Testis (tissue), 3 donors: ENCODE measurements around the gene CYTH2. TPM values are rescaled to one million over a fixed set of nuclear protein-coding genes. Genes with fewer than 3 reads are reported as not detected.

Source experiments
- DNase-seq: peaks from one replicate; pipeline ENCODE4 v3.0.0-alpha.2; 2019
- H3K27ac ChIP-seq, 2 donors: fragments of 200-600 bp; sonication (generic); one replicate each; pipeline ENCODE4 v1.5.1; 2019
- H3K27me3 ChIP-seq: fragments of 200-600 bp; sonication (generic); one replicate; pipeline ENCODE4 v1.5.1; 2019
- H3K36me3 ChIP-seq: fragments of 200-600 bp; sonication (generic); one replicate; pipeline ENCODE4 v1.5.1; 2017; ENCODE audit warnings: low read depth; ENCODE audit errors: missing control alignments
- H3K4me1 ChIP-seq: fragments of 200-600 bp; sonication (generic); one replicate; pipeline ENCODE4 v1.5.1; 2019
- H3K4me3 ChIP-seq, 2 donors: fragments of 200-600 bp; sonication (generic); one replicate each; pipeline ENCODE4 v1.5.1; 2017 to 2019
- H3K9me3 ChIP-seq: fragments of 200-600 bp; sonication (generic); one replicate; pipeline ENCODE4 v1.5.1; 2017
- CTCF ChIP-seq, 3 experiments: fragments of 450-650 bp in 2 of 3; fragments of 200-600 bp in 1 of 3; sonication (generic) in 1 of 3; IDR thresholded peaks; one replicate each; pipeline ENCODE4 v1.5.1; 2016 to 2019; ENCODE audit warnings: antibody characterized with exemption in 3 of 3, mild to moderate bottlenecking in 2 of 3, moderate library complexity in 1 of 3
- POLR2A ChIP-seq: fragments of 450-650 bp; IDR thresholded peaks from one replicate; pipeline ENCODE4 v1.6.1; 2017; ENCODE audit warnings: antibody characterized with exemption, mild to moderate bottlenecking, moderate library complexity
- WGBS, 2 donors: methylation state at CpG; one replicate each; pipeline ENCODE4 v1.1.5; 2018; 5-methylcytosine and 5-hydroxymethylcytosine counted together
- intact Hi-C: fragments of 100-400 bp; cut with DNase I; formaldehyde crosslinking; loops from one replicate; pipeline ENCODE4 v1.15.1; 2023; ENCODE audit warnings: low total_unique reads
- polyA plus RNA-seq: library from polyadenylated mRNA; stranded (reverse); fragments of 350-450 nt; fragmentation: Illumina TruSeq; extraction: RNeasy Lipid Tissue Mini Kit (QIAGEN cat#74804); gene quantifications from one replicate; pipeline ENCODE4 v1.2.3, GENCODE V29; 2014; ENCODE audit warnings: low read depth, low replicate concordance; ENCODE audit not compliant: insufficient read depth
- total RNA-seq, 2 donors: library from RNA; depleted of rRNA; stranded (reverse); fragments of >200 nt; gene quantifications; one replicate each; pipeline ENCODE4 v1.2.3, GENCODE V29; 2016

CYTH2 gene
- total and polyA plus RNA-seq, 3 donors from 2014 or later: 92.7 to 132 (median 123) TPM

- TF ChIP-seq POLR2A (no peak), CTCF (IDR thresholded peaks at IDR 0.05) (no peak)
- no peak within 1 kb of the TSS for H3K4me3 ChIP-seq
- H3K27ac ChIP-seq: no peak within 1 kb of the TSS
- H3K9me3 ChIP-seq: no peaks in the 10 kb centered on the region
- intact Hi-C loops: no loop called here
- H3K27me3 ChIP-seq: no peaks in the 10 kb centered on the region
- no peaks in the 10 kb centered on the region for H3K4me1 ChIP-seq
- no peaks in the 10 kb centered on the region for H3K36me3 ChIP-seq
- 77 to 83% methylated on average over 15 to 16 of the region's 16 CpGs for WGBS, 2 donors
- no peak for DNase-seq
Observed at GRCh38 chr19:48455171-48455907, 13.8 kb upstream of the CYTH2 start, which contains the start of gene KCNJ14. KCNJ14 (plus strand) TSS chr19:48455574; CDS start chr19:48461725, 6,151 bp downstream.

GRCh38 chr19:48455908-48456562, 13.1 kb upstream of the CYTH2 start:
- no peak overlapping the region for H3K27ac ChIP-seq
- WGBS, 2 donors: 85 to 100% methylated on average over 3 to 11 of the region's 11 CpGs
- no peak for DNase-seq
- no peaks in the 10 kb centered on the region for H3K4me1 ChIP-seq
- H3K36me3 ChIP-seq: no peaks in the 10 kb centered on the region
- no peaks in the 10 kb centered on the region for H3K9me3 ChIP-seq
- H3K4me3 ChIP-seq: no peak overlapping the region
- intact Hi-C loops: no loop called here
- TF ChIP-seq POLR2A (no peak), CTCF (IDR thresholded peaks at IDR 0.05) (no peak)
- no peaks in the 10 kb centered on the region for H3K27me3 ChIP-seq

GRCh38 chr19:48456864-48457263, 12.3 kb upstream of the CYTH2 start:
- 92 to 94% methylated on average over 4 of the region's 4 CpGs for WGBS, 2 donors
- Histone ChIP-seq H3K36me3 (no peaks in the 10 kb centered on the region), H3K9me3 (no peaks in the 10 kb centered on the region), H3K27me3 (no peaks in the 10 kb centered on the region), H3K4me3 (no peak overlapping the region), H3K27ac (no peak overlapping the region), H3K4me1 (no peaks in the 10 kb centered on the region)
- TF ChIP-seq CTCF (IDR thresholded peaks at IDR 0.05) (no peak), POLR2A (no peak)
- intact Hi-C loops: no loop called here
- DNase-seq: no peak

GRCh38 chr19:48458016-48458415, 11.2 kb upstream of the CYTH2 start:
- H3K4me1 ChIP-seq: no peaks in the 10 kb centered on the region
- no peak for DNase-seq
- 85 to 93% methylated on average over 2 of the region's 2 CpGs for WGBS, 2 donors
- H3K27me3 ChIP-seq: no peaks in the 10 kb centered on the region
- no peak for TF ChIP-seq CTCF (IDR thresholded peaks at IDR 0.05)
- no peak for TF ChIP-seq POLR2A
- no peak overlapping the region for H3K4me3 ChIP-seq
- no peaks in the 10 kb centered on the region for H3K36me3 ChIP-seq
- H3K9me3 ChIP-seq: no peaks in the 10 kb centered on the region
- intact Hi-C loops: no loop called here
- H3K27ac ChIP-seq: no peak overlapping the region
